SK-N-SH (cell line): ENCODE data around the gene OVAAL. TPM values are rescaled to one million over a fixed set of nuclear protein-coding genes. Genes with fewer than 3 reads are reported as not detected.

Experiments
- CTCF ChIA-PET: fragments of 300-600, 350-600 bp; formaldehyde crosslinking; extraction: SDS; loops from one replicate; lab custom pipeline; 2021; lab: Yijun Ruan, JAX
- POLR2A ChIA-PET: fragments of 350-600 bp; sonication (Branson Sonifier 250); formaldehyde crosslinking; extraction: SDS; loops from one replicate; lab custom pipeline; 2020; ENCODE audit warnings: antibody characterized with exemption, inconsistent platforms; lab: Yijun Ruan, JAX
- DNase-seq: peaks from one replicate; pipeline ENCODE4 v3.0.0; 2012
- H2AFZ ChIP-seq: fragments of 200-600 bp; sonication (generic); 2 replicates; pipeline ENCODE4 v1.8.1; 2016; ENCODE audit warnings: antibody characterized with exemption, mild to moderate bottlenecking, low read depth
- H3F3A ChIP-seq: fragments of 200-600 bp; sonication (generic); replicated peaks from 2 replicates; pipeline ENCODE3; 2016; ENCODE audit warnings: antibody characterized with exemption, mild to moderate bottlenecking; ENCODE audit not compliant: insufficient read depth
- H3K27ac ChIP-seq, 2 experiments: fragments of 200-500 bp in 1 of 2; fragments of 200-600 bp in 1 of 2; sonication (Bioruptor generic) in 1 of 2; sonication (generic), shearing (Covaris generic) in 1 of 2; 2 replicates each; pipeline versions ENCODE4 v1.5.1 to v1.6.1; 2014 to 2016; ENCODE audit warnings: low read depth in 2 of 2, inconsistent platforms in 1 of 2, low read length in 1 of 2, mild to moderate bottlenecking in 1 of 2, mixed read lengths in 1 of 2
- H3K27me3 ChIP-seq: fragments of 200-600 bp; sonication (generic), shearing (Covaris generic); 2 replicates; pipeline ENCODE4 v1.6.1; 2016; ENCODE audit warnings: mixed run types; ENCODE audit not compliant: insufficient read depth
- H3K36me3 ChIP-seq, 2 experiments: fragments of 200-500 bp in 1 of 2; fragments of 200-600 bp in 1 of 2; sonication (Bioruptor generic) in 1 of 2; sonication (generic) in 1 of 2; replicated peaks in 1 of 2; 2 replicates each; pipeline versions ENCODE3 to v1.5.1; 2014 to 2016; ENCODE audit warnings: low read length in 1 of 2, mild to moderate bottlenecking in 1 of 2; ENCODE audit not compliant: insufficient read depth in 2 of 2, control insufficient read depth in 1 of 2
- H3K4me1 ChIP-seq, 2 experiments: fragments of 200-500 bp in 1 of 2; fragments of 200-600 bp in 1 of 2; sonication (Bioruptor generic) in 1 of 2; sonication (generic), shearing (Covaris generic) in 1 of 2; 2 replicates each; pipeline versions ENCODE4 v1.5.1 to v1.6.1; 2014 to 2016; ENCODE audit warnings: low read depth in 1 of 2, low read length in 1 of 2, mixed run types in 1 of 2; ENCODE audit not compliant: insufficient read depth in 2 of 2, control insufficient read depth in 1 of 2
- H3K4me2 ChIP-seq: fragments of 200-600 bp; sonication (generic), shearing (Covaris generic); 2 replicates; pipeline ENCODE4 v1.6.1; 2017; ENCODE audit warnings: mixed run types
- H3K4me3 ChIP-seq, 2 experiments: fragments of 200-500 bp in 1 of 2; fragments of 200-600 bp in 1 of 2; sonication (Bioruptor generic) in 1 of 2; sonication (generic), shearing (Covaris generic) in 1 of 2; 2 replicates each; pipeline versions ENCODE4 v1.5.1 to v1.8.1; 2014 to 2016; ENCODE audit warnings: low read depth in 2 of 2, inconsistent platforms in 1 of 2, low read length in 1 of 2, mild to moderate bottlenecking in 1 of 2, mixed read lengths in 1 of 2, moderate library complexity in 1 of 2
- H3K79me2 ChIP-seq: fragments of 200-600 bp; sonication (generic); 2 replicates; pipeline ENCODE4 v1.8.1; 2017; ENCODE audit warnings: mild to moderate bottlenecking; ENCODE audit not compliant: insufficient read depth
- H3K9ac ChIP-seq: fragments of 200-600 bp; sonication (generic); 2 replicates; pipeline ENCODE4 v1.6.1; 2017; ENCODE audit warnings: mixed run types
- H3K9me2 ChIP-seq: fragments of 200-600 bp; sonication (generic); 2 replicates; pipeline ENCODE4 v1.6.1; 2017; ENCODE audit warnings: mixed run types
- H3K9me3 ChIP-seq: fragments of 200-600 bp; sonication (generic); 2 replicates; pipeline ENCODE4 v1.6.1; 2017; ENCODE audit warnings: mixed run types, mild to moderate bottlenecking, moderate library complexity
- H4K20me1 ChIP-seq: fragments of 200-600 bp; sonication (generic); 2 replicates; pipeline ENCODE4 v1.6.1; 2017; ENCODE audit warnings: mild to moderate bottlenecking, mixed run types; ENCODE audit not compliant: insufficient read depth
- ELF1 ChIP-seq: IDR thresholded peaks from 2 replicates; pipeline ENCODE4 v1.4.0; 2012
- GABPA ChIP-seq: IDR thresholded peaks from 2 replicates; pipeline ENCODE4 v1.4.0; 2012; ENCODE audit warnings: low read depth, mild to moderate bottlenecking
- REST ChIP-seq: IDR thresholded peaks from 2 replicates; pipeline ENCODE4 v1.6.1; 2012; ENCODE audit warnings: mild to moderate bottlenecking, low read depth, low read length, moderate library complexity
- RFX5 ChIP-seq: IDR thresholded peaks from 2 replicates; pipeline ENCODE4 v1.6.1; 2012; ENCODE audit warnings: mild to moderate bottlenecking, improper control_type of control experiment, low read length
- USF2 ChIP-seq: fragments of 150-350 bp; IDR thresholded peaks from 2 replicates; pipeline ENCODE4 v1.6.1; 2017; ENCODE audit warnings: antibody characterized with exemption, low read length, low read depth, borderline replicate concordance
- ZBTB33 ChIP-seq: IDR thresholded peaks from 2 replicates; pipeline ENCODE4 v1.4.0; 2012; ENCODE audit warnings: low read depth, borderline replicate concordance
- WGBS: methylation state at CpG from one replicate; pipeline ENCODE4 v1.1.6; 2017; ENCODE audit warnings: low lambda C conversion rate; 5-methylcytosine and 5-hydroxymethylcytosine counted together
- polyA plus RNA-seq, 3 experiments: library from polyadenylated mRNA; depleted of rRNA; stranded (reverse); fragments of >200 nt; gene quantifications; 2 replicates each; pipeline ENCODE4 v1.2.3, GENCODE V29; 2012

Gene OVAAL
- polyA plus RNA-seq, 1 of the 3 experiments (the other 2 are of a cell fraction): not detected

- no peak for TF ChIP-seq REST
- no peak for TF ChIP-seq ELF1
- no peak for TF ChIP-seq RFX5
Measured at GRCh38 chr1:180609643-180610555, 51.1 kb downstream of the OVAAL start (continued).

- 71% methylated on average over 3 of the region's 3 CpGs for WGBS
- Histone ChIP-seq H3K27ac (no peak overlapping the region), H3K79me2 (no peaks in the 10 kb centered on the region), H3F3A (no peaks in the 10 kb centered on the region), H4K20me1 (no peaks in the 10 kb centered on the region), H3K4me2 (no peak overlapping the region), H3K4me1 (no peaks in the 10 kb centered on the region; a peak in 1 of 4 replicates), H3K4me3 (no peak overlapping the region), H3K36me3 (no peaks in the 10 kb centered on the region), H3K9me2 (no peaks in the 10 kb centered on the region), H2AFZ (no peak overlapping the region), H3K9me3 (no peaks in the 10 kb centered on the region), H3K9ac (no peak overlapping the region), H3K27me3 (no peaks in the 10 kb centered on the region)
- no peak for DNase-seq
- no peak for TF ChIP-seq GABPA
- no peak for TF ChIP-seq ZBTB33
- no peak for TF ChIP-seq USF2
- ChIA-PET POLR2A (no interaction called here), CTCF (interaction anchor here (1.0 to 2.1 kb wide), 2 partner anchors 7 to 72 kb away, joined by 3 to 4 read pairs; no protein-coding TSS in a partner anchor)
Measured at GRCh38 chr1:180610556-180611015, 51.8 kb downstream of the OVAAL start.
